HG02943 (cell line): ENCODE results near the gene BBS1.
"Not testable (repeated sequence)": the region's sequence is repeated elsewhere in the genome, so short reads cannot be mapped to it uniquely, and the experiment has no call there.

ENCODE experiments used
- ATAC-seq: cut with Tn5 transposase; IDR thresholded peaks from one replicate; pipeline ENCODE4 v1.9.1; 2021; ENCODE audit warnings: mild to moderate bottlenecking, low read depth, moderate library complexity; ENCODE audit not compliant: unreplicated experiment

The BBS1 gene

GRCh38 chr11:66510271-66510989, at the start of gene BBS1:
BBS1 (plus strand) TSS chr11:66510635; CDS start chr11:66510660, 25 bp downstream.
- peak; percentile 71 for ATAC-seq

DNA sequence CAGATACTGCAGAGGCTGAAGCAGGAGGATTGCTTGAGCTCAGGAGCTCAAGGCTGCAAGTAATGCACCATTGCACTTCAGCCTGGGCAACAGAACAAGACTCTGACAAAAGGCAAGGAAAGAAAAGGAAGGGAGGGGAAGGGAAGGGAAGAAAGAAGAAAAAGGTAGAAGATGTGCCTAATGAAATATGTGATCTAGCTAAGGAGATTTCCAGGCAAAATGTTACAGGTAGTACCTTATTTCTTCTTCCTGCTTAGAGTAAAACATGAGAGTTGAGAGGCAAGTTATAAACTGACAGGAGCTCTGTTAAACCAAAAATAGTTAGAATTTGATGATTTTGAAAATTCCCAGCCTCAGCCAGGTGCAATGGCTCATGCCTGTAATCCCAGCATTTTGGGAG, 48.4 kb upstream of the BBS1 start:
- no peak for ATAC-seq

- no peak for ATAC-seq
Observed at GRCh38 chr11:66462911-66463310, 47.5 kb upstream of the BBS1 start.

- not testable (repeated sequence) for ATAC-seq
Observed at GRCh38 chr11:66464116-66464515, 46.3 kb upstream of the BBS1 start.

- ATAC-seq: no peak
Observed at GRCh38 chr11:66464916-66465315, 45.5 kb upstream of the BBS1 start.

GRCh38 chr11:66465373-66466224, 44.8 kb upstream of the BBS1 start:
- ATAC-seq: no peak

DNA sequence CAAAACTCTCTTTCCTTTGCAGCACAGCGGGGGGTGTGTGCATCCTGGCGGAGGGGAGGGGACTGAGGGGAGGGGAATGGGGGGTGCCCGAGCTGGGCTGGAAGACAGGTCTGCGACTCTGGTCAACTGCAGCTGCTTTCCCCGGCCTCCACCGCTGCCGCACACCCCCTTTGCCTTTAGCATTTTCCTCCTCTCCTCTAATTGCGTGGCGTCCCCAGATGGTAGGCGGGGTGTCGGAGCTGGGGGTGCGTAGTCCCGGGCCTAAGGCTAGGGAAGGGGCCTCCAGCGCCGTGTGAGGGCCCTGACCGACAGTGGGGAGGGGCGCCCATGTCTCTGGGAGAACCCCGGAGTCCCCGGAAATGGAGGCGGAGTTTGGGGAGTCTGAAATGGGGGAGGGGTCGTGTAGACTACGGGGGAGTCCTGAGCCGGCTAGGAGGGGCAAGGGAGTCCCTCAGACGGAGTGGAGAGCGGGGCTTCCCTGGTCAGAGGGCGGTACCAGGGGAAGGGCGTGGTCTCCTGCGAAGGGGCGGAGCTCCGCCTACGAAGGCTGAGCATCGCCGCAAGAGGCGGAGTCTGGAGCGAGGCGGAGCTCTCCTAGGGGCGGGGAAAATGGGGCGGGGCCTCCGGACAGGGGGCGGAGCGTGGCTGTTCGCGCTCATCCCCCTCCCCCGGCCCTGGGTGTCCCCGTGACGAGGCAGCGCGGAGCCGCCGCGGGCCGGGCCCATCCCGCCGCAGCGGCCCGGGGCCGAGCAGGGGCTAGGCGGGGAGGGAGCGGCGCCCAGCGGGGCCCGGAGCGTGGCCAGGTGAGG, 44.0 kb upstream of the BBS1 start, which contains the start of gene PELI3:
PELI3 (plus strand) TSS at position 681 of the 809 bp plus-strand sequence. CDS start 1,224 bp downstream, outside the sequence.
- ATAC-seq: peak; percentile 63

- ATAC-seq: peak; percentile 17
Observed at GRCh38 chr11:66467034-66467659, 43.3 kb upstream of the BBS1 start.

GRCh38 chr11:66467756-66468155, 42.7 kb upstream of the BBS1 start:
- ATAC-seq: no peak

DNA sequence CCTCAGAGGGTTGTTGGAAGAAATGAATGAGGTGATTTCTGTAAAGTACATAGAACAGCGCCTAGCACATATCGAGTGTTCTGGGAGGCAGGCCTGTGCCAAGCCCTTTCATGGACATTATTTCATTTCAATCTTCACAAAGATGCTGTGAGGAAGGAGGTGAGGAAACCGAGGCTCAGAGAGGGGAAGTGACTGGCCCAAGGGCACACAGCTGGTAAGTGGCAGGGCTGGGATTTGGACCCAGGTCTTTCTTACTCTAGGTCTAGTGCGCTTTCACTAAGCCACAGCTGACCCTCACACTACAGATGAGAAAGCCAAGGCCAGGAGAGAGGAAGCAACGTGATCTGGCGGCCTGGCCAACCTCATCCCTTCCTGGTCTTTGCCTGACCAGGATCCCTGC, 41.7 kb upstream of the BBS1 start:
- no peak for ATAC-seq

DNA sequence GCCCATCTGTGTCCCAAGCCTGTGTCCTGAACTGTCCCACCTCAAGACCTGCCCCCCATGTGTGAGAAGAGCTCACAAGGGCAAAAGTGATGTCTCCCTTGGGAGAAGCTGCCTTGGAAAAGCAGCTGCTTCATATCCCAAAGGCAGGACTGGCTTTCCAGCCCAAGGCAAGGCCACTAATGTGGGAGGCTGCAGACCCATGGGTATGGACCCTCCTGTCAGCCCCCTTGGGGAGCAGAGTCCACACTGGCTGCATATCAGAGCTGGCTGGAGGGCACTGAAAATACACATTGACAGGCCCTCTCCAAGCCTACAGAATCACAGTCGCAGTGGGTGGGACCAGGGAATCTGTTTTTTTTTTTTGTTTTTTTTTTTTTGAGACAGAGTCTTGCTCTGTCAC, 41.0 kb upstream of the BBS1 start:
- ATAC-seq: no peak

- no peak for ATAC-seq
Observed at GRCh38 chr11:66470015-66470414, 40.4 kb upstream of the BBS1 start.

DNA sequence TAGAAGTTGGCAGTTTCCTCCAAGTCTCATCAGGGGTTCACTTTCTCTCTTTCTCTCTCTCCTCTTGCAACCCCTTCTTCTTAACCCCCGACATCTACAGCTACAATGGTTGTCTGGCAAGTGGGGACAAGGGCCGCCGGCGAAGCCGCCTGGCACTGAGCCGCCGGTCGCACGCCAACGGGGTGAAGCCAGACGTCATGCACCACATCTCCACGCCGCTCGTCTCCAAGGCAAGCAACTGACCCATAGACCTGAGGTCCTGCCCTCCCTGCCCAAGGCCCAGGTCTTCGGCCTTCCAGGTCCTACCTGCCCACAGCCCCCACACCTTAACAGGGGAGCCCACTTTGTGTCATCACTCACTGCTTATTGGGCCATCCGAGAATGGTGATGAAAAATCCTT, 39.3 kb upstream of the BBS1 start:
- no peak for ATAC-seq

DNA sequence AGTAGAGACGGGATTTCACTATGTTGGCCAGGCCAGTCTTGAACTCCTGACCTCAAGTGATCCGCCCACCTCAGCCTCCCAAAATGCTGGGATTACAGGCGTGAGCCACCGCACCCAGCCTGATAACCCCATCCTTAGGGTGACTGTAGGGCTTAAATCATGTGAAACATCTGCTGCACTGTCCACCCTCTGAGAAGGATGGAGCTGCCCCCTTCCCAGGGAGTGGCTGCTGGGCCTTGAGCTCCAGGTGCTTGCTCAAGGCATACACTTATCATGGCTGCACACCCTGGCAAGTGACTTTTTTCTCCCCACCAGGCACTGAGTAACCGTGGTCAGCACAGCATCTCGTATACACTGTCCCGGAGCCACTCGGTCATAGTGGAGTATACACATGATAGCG, 38.4 kb upstream of the BBS1 start:
- no peak for ATAC-seq

DNA sequence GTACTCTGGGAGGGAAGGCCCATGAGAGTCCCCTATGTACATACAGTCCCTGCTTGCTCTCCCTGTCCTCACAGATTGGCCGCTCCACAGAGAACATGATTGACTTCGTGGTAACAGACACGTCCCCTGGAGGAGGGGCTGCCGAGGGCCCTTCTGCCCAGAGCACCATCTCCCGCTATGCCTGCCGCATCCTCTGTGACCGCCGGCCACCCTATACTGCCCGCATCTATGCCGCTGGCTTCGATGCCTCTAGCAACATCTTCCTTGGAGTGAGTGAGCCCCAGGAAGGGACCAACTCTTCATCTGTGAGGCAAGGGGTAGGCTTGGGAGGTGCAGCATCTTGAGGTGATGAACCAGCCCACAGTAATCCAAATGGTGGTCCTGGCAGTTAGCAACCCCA, 37.3 kb upstream of the BBS1 start:
- ATAC-seq: no peak

DNA sequence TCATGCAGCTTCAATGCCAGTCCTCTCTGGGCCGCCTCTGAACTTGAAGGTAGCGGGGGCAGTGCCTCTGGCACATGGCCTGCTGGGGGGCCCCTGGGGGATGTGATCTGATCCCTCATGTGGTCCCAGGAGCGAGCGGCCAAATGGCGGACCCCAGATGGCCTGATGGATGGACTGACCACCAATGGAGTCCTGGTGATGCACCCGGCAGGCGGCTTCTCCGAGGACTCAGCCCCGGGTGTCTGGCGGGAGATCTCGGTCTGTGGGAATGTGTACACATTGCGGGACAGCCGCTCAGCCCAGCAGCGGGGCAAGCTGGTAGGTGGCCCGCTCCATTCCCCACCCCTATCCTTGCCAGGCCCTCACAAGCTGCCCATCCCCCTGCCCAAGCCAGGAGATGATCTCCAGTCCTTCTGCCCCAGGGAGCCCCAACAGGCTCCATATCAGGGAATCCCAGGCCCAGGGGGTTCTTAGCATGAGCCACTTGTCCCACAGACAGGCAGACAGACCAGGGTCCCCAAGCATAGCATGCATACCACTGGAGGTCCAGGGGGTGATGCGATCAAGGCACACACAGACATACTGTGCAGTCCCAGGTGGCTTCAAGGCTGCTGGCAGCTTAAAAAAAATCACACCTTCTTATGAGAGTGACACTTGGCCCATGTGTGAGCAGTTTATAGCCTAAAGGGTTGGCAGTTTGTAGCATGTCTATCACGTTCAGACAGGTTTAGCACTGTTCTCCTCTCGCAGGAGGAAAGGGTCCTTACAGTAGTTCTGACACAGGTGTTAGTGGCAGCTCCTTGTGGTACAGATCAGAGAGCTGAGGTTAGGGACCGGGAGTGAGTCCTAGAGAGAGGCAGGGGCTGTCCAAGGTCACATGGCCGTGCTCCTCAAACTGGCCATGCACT, 36.6 kb upstream of the BBS1 start:
- ATAC-seq: no peak

DNA sequence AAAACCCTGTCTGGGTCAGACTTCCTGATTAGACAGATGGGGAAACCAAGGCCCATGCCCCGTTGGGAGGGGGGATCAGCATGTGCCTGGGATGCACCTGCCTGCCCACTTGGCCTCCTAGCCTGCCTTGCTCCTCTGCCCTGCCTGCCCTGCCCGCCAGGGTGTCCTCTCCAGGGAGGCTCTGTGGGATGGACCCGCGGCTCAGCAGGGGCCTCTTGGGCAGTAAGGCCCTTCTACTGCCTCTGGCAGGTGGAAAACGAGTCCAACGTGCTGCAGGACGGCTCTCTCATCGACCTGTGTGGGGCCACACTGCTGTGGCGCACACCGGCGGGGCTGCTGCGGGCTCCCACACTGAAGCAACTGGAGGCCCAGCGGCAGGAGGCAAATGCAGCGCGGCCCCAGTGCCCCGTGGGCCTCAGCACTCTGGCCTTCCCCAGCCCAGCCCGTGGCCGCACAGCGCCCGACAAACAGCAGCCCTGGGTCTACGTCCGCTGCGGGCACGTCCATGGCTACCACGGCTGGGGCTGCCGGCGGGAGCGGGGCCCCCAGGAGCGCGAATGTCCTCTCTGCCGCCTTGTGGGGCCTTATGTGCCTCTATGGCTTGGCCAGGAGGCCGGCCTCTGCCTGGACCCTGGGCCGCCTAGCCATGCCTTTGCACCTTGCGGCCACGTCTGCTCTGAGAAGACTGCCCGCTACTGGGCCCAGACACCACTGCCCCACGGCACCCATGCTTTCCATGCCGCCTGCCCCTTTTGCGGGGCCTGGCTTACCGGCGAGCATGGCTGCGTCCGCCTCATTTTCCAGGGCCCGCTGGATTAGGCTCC, 34.9 kb upstream of the BBS1 start:
- ATAC-seq: no peak

GRCh38 chr11:66476173-66476840, 34.1 kb upstream of the BBS1 start:
- ATAC-seq: no peak
